ENCODE measurements around the gene CRTC3. TPM values are rescaled to one million over a fixed set of nuclear protein-coding genes. Genes with fewer than 3 reads are reported as not detected.

Gene CRTC3
- total and polyA plus RNA-seq, 2 of the 4 experiments (the other 2 are of a cell fraction): 4.7 to 14.8 TPM

GRCh38 chr15:90647326-90647725 is 117.6 kb downstream of the CRTC3 start:
- H3K27me3 ChIP-seq (ENCODE audit: control insufficient read depth, insufficient read depth, low read length): no peaks in the 10 kb centered on the region
- in situ Hi-C loops (cut with MboI; ENCODE audit: low sequenced_read_pairs) (loop anchor here (10.0 kb wide), 1 partner anchor 47 kb away; no protein-coding TSS in a partner anchor), intact Hi-C loops (cut with micrococcal nuclease) (loop anchor here (5.0 kb wide), 1 partner anchor 225 kb away; no protein-coding TSS in a partner anchor), dilution Hi-C loops (cut with HindIII; ENCODE audit: low sequenced_read_pairs, unreplicated experiment) (no loop called here)
- no peak overlapping the region for H3K4me2 ChIP-seq (ENCODE audit: low read depth, low read length)
- H3K36me3 ChIP-seq (ENCODE audit: control insufficient read depth, insufficient read depth, low read length): peaks cover 17% of the 10 kb centered on the region
- no peak overlapping the region for H4K8ac ChIP-seq (ENCODE audit: low read depth in 2 of 2, low read length in 2 of 2)
- H3K9me1 ChIP-seq (ENCODE audit: insufficient read depth, low read length): peaks cover 3% of the 10 kb centered on the region; the same call in 1 of the 2 replicates
- no peak overlapping the region for H3K4me3 ChIP-seq (ENCODE audit: insufficient read depth, low read depth, low read length)
- H2BK5ac ChIP-seq (ENCODE audit: low read depth, low read length, poor library complexity, severe bottlenecking): no peak overlapping the region
- H3K18ac ChIP-seq (ENCODE audit: low read depth, low read length): no peak overlapping the region
- no peak overlapping the region for H2BK120ac ChIP-seq (ENCODE audit: low read depth, low read length)
- peaks cover 6% of the 10 kb centered on the region for H3K4me1 ChIP-seq (ENCODE audit: control insufficient read depth, insufficient read depth, low read length)
- no peak overlapping the region for H3K27ac ChIP-seq (ENCODE audit: insufficient read depth, low read length)
- no peaks in the 10 kb centered on the region for H4K20me1 ChIP-seq (ENCODE audit: insufficient read depth, low read length)
- DNase-seq (no peak), ATAC-seq (ENCODE audit: low read depth) (no peak)
- no peak overlapping the region for H2BK15ac ChIP-seq (ENCODE audit: low read depth, low read length)
- H3K9me3 ChIP-seq (ENCODE audit: control insufficient read depth, insufficient read depth, low read length): no peaks in the 10 kb centered on the region
- H3K23ac ChIP-seq (ENCODE audit: low read depth, low read length): no peak overlapping the region
- no peaks in the 10 kb centered on the region for H3K79me1 ChIP-seq (ENCODE audit: low read depth in 1 of 2, low read length in 2 of 2)
- H4K5ac ChIP-seq (ENCODE audit: low read depth, low read length): no peak overlapping the region
- H2AK9ac ChIP-seq (replicated peaks; ENCODE audit: low read depth, low read length, poor library complexity): no peak overlapping the region
- no peak overlapping the region for H2BK20ac ChIP-seq (ENCODE audit: low read depth, low read length)
- no peak overlapping the region for H2AFZ ChIP-seq (replicated peaks; ENCODE audit: low read length, poor library complexity)
- ChIA-PET POLR2A (ENCODE audit: unreplicated experiment) (no interaction called here), CTCF (interaction anchor here (0.6 to 1.3 kb wide), 9 partner anchors 11 to 285 kb away, joined by 3 to 13 read pairs (median 4); partner anchors contain the start of gene HDDC3)
- H2AK5ac ChIP-seq (ENCODE audit: low read depth, low read length): no peak overlapping the region
- H3K56ac ChIP-seq (ENCODE audit: extremely low read depth, insufficient read depth, low read length): no peak overlapping the region
- 50% methylated on average over 1 of the region's 2 CpGs; no CpG with 5 or more reads in 1 of the 2 experiments for WGBS, 2 experiments (ENCODE audit: extremely low coverage in 2 of 2, insufficient read length in 1 of 2)
- H3K9ac ChIP-seq (ENCODE audit: low read depth, low read length): no peak overlapping the region
- TF ChIP-seq RFX5 (IDR thresholded peaks at IDR 0.05; ENCODE audit: low read depth, low read length) (no peak), MXI1 (IDR thresholded peaks at IDR 0.05; ENCODE audit: borderline replicate concordance, low read depth, low read length) (no peak), SMC3 (IDR thresholded peaks at IDR 0.05; ENCODE audit: low read depth, low read length) (no peak), MAFK (IDR thresholded peaks at IDR 0.05; ENCODE audit: low read depth, low read length) (no peak)
- H3K4ac ChIP-seq (ENCODE audit: low read depth, low read length): no peak overlapping the region
- no peak overlapping the region for H4K91ac ChIP-seq (ENCODE audit: insufficient read depth, low read depth, low read length)
- H3K14ac ChIP-seq (replicated peaks; ENCODE audit: low read depth, low read length): no peak overlapping the region
- BruUV-seq (replicated peaks): no TSS peak
